HEK293 (cell line): ENCODE data around the gene ADK.

ENCODE experiments used
- CTCF ChIP-seq: fragments of 450-650 bp; formaldehyde crosslinking; IDR thresholded peaks from 2 replicates; pipeline ENCODE4 v1.5.1; 2016; ENCODE audit warnings: missing biosample characterization, missing genetic modification characterization
- KLF9 ChIP-seq: fragments of 450-650 bp; formaldehyde crosslinking; IDR thresholded peaks from 2 replicates; pipeline ENCODE4 v1.5.1; 2016; ENCODE audit warnings: missing biosample characterization, missing genetic modification characterization, low read depth

DNA sequence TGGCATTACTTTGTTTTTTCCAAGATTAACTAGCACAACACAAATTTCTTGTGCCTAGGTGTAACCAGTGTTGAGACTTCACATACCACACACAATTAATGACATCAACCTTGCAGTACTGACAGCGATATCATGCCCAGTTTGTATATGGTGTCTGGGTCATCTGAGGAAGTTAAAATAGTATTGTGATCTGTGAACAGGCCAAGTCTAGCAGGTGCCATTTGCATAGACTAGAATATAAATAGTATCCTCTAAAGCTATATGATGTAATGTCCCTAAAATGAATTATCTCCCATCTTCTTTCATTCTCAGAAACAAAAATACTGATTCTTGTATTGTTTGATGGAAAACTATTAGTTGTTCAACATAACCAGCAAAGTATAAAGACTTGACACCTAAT lies 499.6 kb downstream of the ADK start:
- TF ChIP-seq CTCF (tag by site-specific recombination) (no peak), KLF9 (tag by site-specific recombination) (no peak)
